ENCODE results near the gene SLC6A13. TPM values are rescaled to one million over a fixed set of nuclear protein-coding genes. Genes with fewer than 3 reads are reported as not detected.

The SLC6A13 gene
- not detected in 2 replicates for total RNA-seq

DNA sequence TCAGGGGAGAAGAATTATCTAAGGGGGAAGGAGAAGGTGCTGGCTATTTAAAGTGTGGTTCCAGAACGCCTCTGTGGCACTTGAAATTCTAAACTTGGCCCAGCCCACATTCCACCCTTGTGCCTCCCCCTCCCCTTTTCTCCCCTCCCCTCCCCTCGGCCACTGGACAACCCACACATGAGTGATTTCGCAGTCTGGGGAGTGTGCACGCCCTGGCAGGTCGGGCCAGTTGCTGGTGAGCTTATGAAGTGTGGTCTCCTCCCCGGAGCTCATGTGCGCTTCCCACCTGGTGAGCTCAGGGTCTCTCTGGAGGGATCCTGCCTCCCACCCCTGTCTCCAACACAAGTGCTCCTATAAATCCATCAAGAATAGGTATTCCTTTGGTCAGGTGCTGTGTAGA lies at the start of gene SLC6A13:
Gene SLC6A13 (minus strand): TSS at position 20 of the 400 bp plus-strand sequence. CDS start 2,784 bp downstream, outside the sequence.

DNA sequence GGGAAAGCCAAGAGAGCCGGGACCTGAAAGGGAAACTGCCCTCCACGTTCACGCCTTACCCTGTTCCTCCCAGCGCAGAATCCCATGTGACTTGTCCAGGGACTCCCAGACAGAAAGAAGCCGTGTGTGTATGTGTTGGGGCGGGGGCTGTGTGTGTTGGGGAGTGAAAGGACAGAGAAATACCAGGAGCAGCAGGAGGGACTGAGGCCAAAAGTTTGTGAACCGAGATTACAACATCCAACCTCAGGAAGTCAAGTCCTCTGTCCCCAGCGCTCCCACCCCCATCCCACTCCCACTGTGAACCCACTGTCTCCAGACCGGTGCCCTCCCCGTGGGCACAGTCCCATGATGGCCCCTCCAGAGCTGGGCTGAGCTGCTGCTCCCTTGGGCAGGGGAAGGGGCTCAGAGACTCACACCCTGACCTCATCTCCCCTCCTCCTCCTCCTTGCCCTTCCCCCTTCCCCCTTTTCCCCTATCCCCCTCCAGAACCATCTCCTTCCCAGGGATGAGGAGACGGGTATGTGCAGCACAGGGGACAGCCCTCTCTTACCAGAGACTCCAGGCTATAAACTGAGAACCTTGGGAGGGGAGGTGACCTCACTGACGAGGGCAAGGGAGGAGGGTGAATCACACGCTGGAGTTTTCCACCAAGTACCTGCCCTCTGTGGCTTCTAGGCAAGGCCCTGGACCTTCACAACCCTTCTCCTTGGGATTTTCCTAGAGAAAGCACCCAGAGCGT lies 48.5 kb downstream of the SLC6A13 start, which contains the start of gene SLC6A12:
Gene SLC6A12 (minus strand): TSS at position 155 of the 739 bp plus-strand sequence. CDS start 4,171 bp downstream, outside the sequence.

Other genes with a start within 250 kb of the SLC6A13 start
- gene IQSEC3, start 196.1 kb downstream of the SLC6A13 start, total RNA-seq = not detected in 2 replicates
- gene SLC6A12, start 48.7 kb downstream of the SLC6A13 start, total RNA-seq = not detected in 2 replicates
- gene KDM5A, start 126.5 kb upstream of the SLC6A13 start, total RNA-seq = 50.0 and 61.2 TPM in 2 replicates
- gene CCDC77, start 138.8 kb upstream of the SLC6A13 start, total RNA-seq = 4.3 and 4.8 TPM in 2 replicates
- 0.22 and 0.39 TPM in 2 replicates for gene B4GALNT3, start 197.1 kb upstream of the SLC6A13 start, total RNA-seq

All from placental epithelial cell (primary cell).